Measurements from ENCODE around the gene ROPN1L.
A peak's percentile ranks its signal among the peaks of the same experiment; 100 is the strongest.

ROPN1L gene

GRCh38 chr5:10503997-10504793, 62.5 kb downstream of the ROPN1L start:
- H3K27me3 ChIP-seq (ENCODE audit: control insufficient read depth, low read length), result no peaks in the 10 kb centered on the region
- no peak overlapping the region for H3K27ac ChIP-seq (ENCODE audit: low read depth, low read length)
- H3K79me2 ChIP-seq (ENCODE audit: control insufficient read depth, low read length), result no peaks in the 10 kb centered on the region
- peaks cover 6% of the 10 kb centered on the region for H3F3A ChIP-seq (ENCODE audit: control insufficient read depth, insufficient read depth)
- no peak overlapping the region for H3K4me2 ChIP-seq (ENCODE audit: low read length)
- no peaks in the 10 kb centered on the region for H3K9me2 ChIP-seq (replicated peaks; ENCODE audit: control insufficient read depth, low read length)
- H3K4me3 ChIP-seq (ENCODE audit: low read length), result no peak overlapping the region
- H3K9me3 ChIP-seq (ENCODE audit: control insufficient read depth, insufficient read depth, low read length), result no peaks in the 10 kb centered on the region
- peaks cover 25% of the 10 kb centered on the region for H3K4me1 ChIP-seq (ENCODE audit: control insufficient read depth, low read length)
- no peaks in the 10 kb centered on the region for H3K36me3 ChIP-seq (ENCODE audit: control insufficient read depth, low read length)
- no peaks in the 10 kb centered on the region for H4K20me1 ChIP-seq (ENCODE audit: control insufficient read depth, insufficient read depth, low read depth, low read length)
- TF ChIP-seq CTCF (IDR thresholded peaks at IDR 0.05; ENCODE audit: low read depth, low read length, poor library complexity, severe bottlenecking) (no peak), EZH2phosphoT487 (IDR thresholded peaks at IDR 0.05; ENCODE audit: borderline replicate concordance, low read length) (no peak)

GRCh38 chr5:10505517-10506095, 63.9 kb downstream of the ROPN1L start:
- H3K27ac ChIP-seq (ENCODE audit: low read depth, low read length), result peak overlapping the region; percentile 28
- no peaks in the 10 kb centered on the region for H3K9me2 ChIP-seq (replicated peaks; ENCODE audit: control insufficient read depth, low read length)
- peaks cover 6% of the 10 kb centered on the region for H3F3A ChIP-seq (ENCODE audit: control insufficient read depth, insufficient read depth)
- TF ChIP-seq CTCF (IDR thresholded peaks at IDR 0.05; ENCODE audit: low read depth, low read length, poor library complexity, severe bottlenecking), result no peak
- no peak for TF ChIP-seq EZH2phosphoT487 (IDR thresholded peaks at IDR 0.05; ENCODE audit: borderline replicate concordance, low read length)
- no peaks in the 10 kb centered on the region for H3K79me2 ChIP-seq (ENCODE audit: control insufficient read depth, low read length)
- H4K20me1 ChIP-seq (ENCODE audit: control insufficient read depth, insufficient read depth, low read depth, low read length), result no peaks in the 10 kb centered on the region
- H3K4me1 ChIP-seq (ENCODE audit: control insufficient read depth, low read length), result peaks cover 25% of the 10 kb centered on the region
- no peaks in the 10 kb centered on the region for H3K9me3 ChIP-seq (ENCODE audit: control insufficient read depth, insufficient read depth, low read length)
- no peaks in the 10 kb centered on the region for H3K36me3 ChIP-seq (ENCODE audit: control insufficient read depth, low read length)
- H3K4me2 ChIP-seq (ENCODE audit: low read length), result peak overlapping the region; percentile 63
- H3K4me3 ChIP-seq (ENCODE audit: low read length), result peak overlapping the region; percentile 46
- 0 out of 2 replicates have a peak, but pooled peaks cover 1% of the 10 kb centered on the region for H3K27me3 ChIP-seq (ENCODE audit: control insufficient read depth, low read length)

- Histone ChIP-seq H4K20me1 (ENCODE audit: control insufficient read depth, insufficient read depth, low read depth, low read length) (no peaks in the 10 kb centered on the region), H3F3A (ENCODE audit: control insufficient read depth, insufficient read depth) (peaks cover 6% of the 10 kb centered on the region), H3K79me2 (ENCODE audit: control insufficient read depth, low read length) (no peaks in the 10 kb centered on the region), H3K27ac (ENCODE audit: low read depth, low read length) (no peak overlapping the region), H3K36me3 (ENCODE audit: control insufficient read depth, low read length) (no peaks in the 10 kb centered on the region), H3K4me2 (ENCODE audit: low read length) (no peak overlapping the region), H3K9me3 (ENCODE audit: control insufficient read depth, insufficient read depth, low read length) (no peaks in the 10 kb centered on the region), H3K27me3 (ENCODE audit: control insufficient read depth, low read length) (0 out of 2 replicates have a peak, but pooled peaks cover 2% of the 10 kb centered on the region), H3K9me2 (replicated peaks; ENCODE audit: control insufficient read depth, low read length) (no peaks in the 10 kb centered on the region), H3K4me3 (ENCODE audit: low read length) (no peak overlapping the region), H3K4me1 (ENCODE audit: control insufficient read depth, low read length) (peaks cover 25% of the 10 kb centered on the region)
- TF ChIP-seq EZH2phosphoT487 (IDR thresholded peaks at IDR 0.05; ENCODE audit: borderline replicate concordance, low read length) (no peak), CTCF (IDR thresholded peaks at IDR 0.05; ENCODE audit: low read depth, low read length, poor library complexity, severe bottlenecking) (no peak)
Observed at GRCh38 chr5:10506535-10506934, 64.9 kb downstream of the ROPN1L start.
